Sigmoid colon (tissue), 7 donors: ENCODE results near the gene CAPN12. TPM values are rescaled to one million over a fixed set of nuclear protein-coding genes. Genes with fewer than 3 reads are reported as not detected.

Experiments
- DNase-seq: peaks from one replicate; pipeline ENCODE4 v3.0.0-alpha.2; 2019
- H3K27ac ChIP-seq, 4 donors: fragments of 200-600 bp; sonication (generic); one replicate each; pipeline ENCODE4 v1.5.1; 2016 to 2019; ENCODE audit warnings: mild to moderate bottlenecking in 1 of 4
- H3K27me3 ChIP-seq, 3 donors: fragments of 200-600 bp; sonication (generic); one replicate each; pipeline ENCODE4 v1.5.1; 2019; ENCODE audit warnings: mild to moderate bottlenecking in 1 of 3
- H3K36me3 ChIP-seq, 4 donors: fragments of 200-600 bp; sonication (generic); one replicate each; pipeline ENCODE4 v1.5.1; 2016 to 2019
- H3K4me1 ChIP-seq, 4 donors: fragments of 200-600 bp; sonication (generic); one replicate each; pipeline ENCODE4 v1.5.1; 2017 to 2019
- H3K4me3 ChIP-seq, 4 donors: fragments of 200-600 bp; sonication (generic); one replicate each; pipeline ENCODE4 v1.5.1; 2017 to 2019; ENCODE audit warnings: mild to moderate bottlenecking in 2 of 4, moderate library complexity in 1 of 4
- H3K9me3 ChIP-seq, 4 donors: fragments of 200-600 bp in 3 of 4; sonication (generic) in 3 of 4; one replicate each; pipeline versions ENCODE4 v1.5.1 to v1.6.1; 2013 to 2019
- EP300 ChIP-seq, 4 donors: sonication (generic); formaldehyde crosslinking; IDR thresholded peaks; one replicate each; pipeline ENCODE4 v1.6.1; 2017; ENCODE audit warnings: antibody characterized with exemption in 4 of 4
- POLR2A ChIP-seq, 2 donors: fragments of 450-650 bp; IDR thresholded peaks; one replicate each; pipeline ENCODE4 v1.6.1; 2016; ENCODE audit warnings: antibody characterized with exemption in 2 of 2, mild to moderate bottlenecking in 2 of 2, moderate library complexity in 2 of 2
- POLR2AphosphoS5 ChIP-seq, 4 donors: sonication (generic); formaldehyde crosslinking; IDR thresholded peaks; one replicate each; pipeline ENCODE4 v1.6.1; 2017; ENCODE audit warnings: antibody characterized with exemption in 4 of 4
- WGBS, 2 donors: extraction: QIAGEN DNeasy Blood & Tissue Kit; methylation state at CpG; one replicate each; pipeline ENCODE4 v1.1.7; 2013; 5-methylcytosine and 5-hydroxymethylcytosine counted together
- intact Hi-C: fragments of 100-400 bp; cut with DNase I; formaldehyde crosslinking; loops from one replicate; pipeline ENCODE4 v1.15.1; 2023
- polyA plus RNA-seq, 3 donors: library from polyadenylated mRNA; stranded (reverse); fragments of 200-250 nt; gene quantifications; one replicate each; pipeline ENCODE4 v1.2.3, GENCODE V29; 2013
- total RNA-seq, 4 donors: library from RNA; depleted of rRNA; stranded (reverse); fragments of >200 nt; gene quantifications; one replicate each; pipeline ENCODE4 v1.1.0, GENCODE V29; 2016
- TF ChIP-seq, protein P1 (sequence below), 4 experiments: fragments of 450-650 bp in 3 of 4; fragments of 200-600 bp in 1 of 4; IDR thresholded peaks; one replicate each; pipeline ENCODE4 v1.5.1; 2016 to 2019; ENCODE audit warnings: antibody characterized with exemption in 4 of 4, mild to moderate bottlenecking in 3 of 4, moderate library complexity in 2 of 4
- donor health status: healthy with polysubstance abuse.
- donor health status: Bipolar disorder and iron deficiency.
- donor health status: healthy.

Gene CAPN12
- total and polyA plus RNA-seq, 7 donors: 0.33 to 14.3 (median 4.2) TPM; not detected in 1

DNA sequence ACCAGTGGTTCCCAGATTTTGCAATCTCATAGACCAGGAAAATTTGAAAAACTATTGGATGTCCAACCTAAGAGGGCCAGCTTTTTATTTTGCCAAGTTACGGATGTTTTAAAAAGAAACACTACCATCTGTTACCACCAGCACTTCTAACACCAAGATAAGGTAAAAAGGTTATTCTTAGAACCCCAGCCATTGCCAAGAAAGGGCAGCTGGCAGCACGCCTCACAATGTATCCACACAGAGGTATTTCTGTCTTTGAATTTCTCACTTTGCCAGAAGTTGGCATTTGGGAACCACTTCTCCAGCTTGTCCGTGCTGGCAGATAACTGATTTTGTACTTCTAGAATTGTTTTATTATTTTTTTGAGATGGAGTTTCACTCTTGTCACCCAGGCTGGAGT lies 28.7 kb downstream of the CAPN12 start:
- peaks cover 0 to 79% (median 73%) of the 10 kb centered on the region in 4 donors for H3K4me1 ChIP-seq
- peaks cover 15 to 75% (median 37%) of the 10 kb centered on the region in 4 donors for H3K36me3 ChIP-seq
- 92 to 95% methylated on average over 3 of the region's 3 CpGs for WGBS, 2 donors
- H3K4me3 ChIP-seq: no peak overlapping the region
- no peak for TF ChIP-seq POLR2AphosphoS5 (IDR thresholded peaks at IDR 0.05)
- TF ChIP-seq POLR2A (IDR thresholded peaks at IDR 0.05): no peak
- TF ChIP-seq, protein P1, sequence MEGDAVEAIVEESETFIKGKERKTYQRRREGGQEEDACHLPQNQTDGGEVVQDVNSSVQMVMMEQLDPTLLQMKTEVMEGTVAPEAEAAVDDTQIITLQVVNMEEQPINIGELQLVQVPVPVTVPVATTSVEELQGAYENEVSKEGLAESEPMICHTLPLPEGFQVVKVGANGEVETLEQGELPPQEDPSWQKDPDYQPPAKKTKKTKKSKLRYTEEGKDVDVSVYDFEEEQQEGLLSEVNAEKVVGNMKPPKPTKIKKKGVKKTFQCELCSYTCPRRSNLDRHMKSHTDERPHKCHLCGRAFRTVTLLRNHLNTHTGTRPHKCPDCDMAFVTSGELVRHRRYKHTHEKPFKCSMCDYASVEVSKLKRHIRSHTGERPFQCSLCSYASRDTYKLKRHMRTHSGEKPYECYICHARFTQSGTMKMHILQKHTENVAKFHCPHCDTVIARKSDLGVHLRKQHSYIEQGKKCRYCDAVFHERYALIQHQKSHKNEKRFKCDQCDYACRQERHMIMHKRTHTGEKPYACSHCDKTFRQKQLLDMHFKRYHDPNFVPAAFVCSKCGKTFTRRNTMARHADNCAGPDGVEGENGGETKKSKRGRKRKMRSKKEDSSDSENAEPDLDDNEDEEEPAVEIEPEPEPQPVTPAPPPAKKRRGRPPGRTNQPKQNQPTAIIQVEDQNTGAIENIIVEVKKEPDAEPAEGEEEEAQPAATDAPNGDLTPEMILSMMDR (IDR thresholded peaks at IDR 0.05): no peak
- no peak for TF ChIP-seq EP300 (IDR thresholded peaks at IDR 0.05)
- intact Hi-C loops: no loop called here
- DNase-seq: no peak
- H3K27ac ChIP-seq: peak overlapping the region; percentile 78 to 97 (median 86)
- H3K9me3 ChIP-seq: no peaks in the 10 kb centered on the region
- no peaks in the 10 kb centered on the region for H3K27me3 ChIP-seq

DNA sequence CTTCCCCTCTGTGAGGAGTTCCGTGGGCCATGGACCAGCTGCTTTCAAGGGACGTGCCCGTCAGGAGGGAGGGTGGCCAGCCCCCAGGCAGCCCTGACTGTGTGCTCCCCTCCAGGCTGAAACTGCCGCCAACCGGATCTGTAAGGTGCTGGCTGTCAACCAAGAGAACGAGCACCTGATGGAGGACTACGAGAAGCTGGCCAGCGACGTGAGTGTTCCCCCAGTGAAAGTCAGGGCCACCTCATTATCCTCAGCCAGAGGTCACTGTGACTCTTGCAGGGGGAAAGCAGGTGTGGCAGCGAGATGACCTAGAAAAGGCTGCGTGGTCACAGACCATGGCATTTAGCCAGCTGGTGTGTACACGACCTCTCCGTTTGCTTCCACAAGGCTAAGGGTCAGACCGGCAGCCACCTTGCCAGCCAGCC lies 29.9 kb downstream of the CAPN12 start:
- H3K36me3 ChIP-seq: peaks cover 15 to 78% (median 45%) of the 10 kb centered on the region in 4 donors
- TF ChIP-seq POLR2AphosphoS5 (IDR thresholded peaks at IDR 0.05) (peak in 2 of 4 donors; percentile 3 to 22), EP300 (IDR thresholded peaks at IDR 0.05) (no peak)
- DNase-seq: no peak
- peaks cover 0 to 79% (median 73%) of the 10 kb centered on the region in 4 donors for H3K4me1 ChIP-seq
- peak overlapping the region; percentile 78 to 97 (median 86) for H3K27ac ChIP-seq
- intact Hi-C loops: loop anchor here (5.0 kb wide), 1 partner anchor 62 kb away; no protein-coding TSS in a partner anchor
- no peak overlapping the region for H3K4me3 ChIP-seq
- H3K27me3 ChIP-seq: no peaks in the 10 kb centered on the region
- 86 to 91% methylated on average over 14 of the region's 14 CpGs for WGBS, 2 donors
- no peaks in the 10 kb centered on the region for H3K9me3 ChIP-seq

DNA sequence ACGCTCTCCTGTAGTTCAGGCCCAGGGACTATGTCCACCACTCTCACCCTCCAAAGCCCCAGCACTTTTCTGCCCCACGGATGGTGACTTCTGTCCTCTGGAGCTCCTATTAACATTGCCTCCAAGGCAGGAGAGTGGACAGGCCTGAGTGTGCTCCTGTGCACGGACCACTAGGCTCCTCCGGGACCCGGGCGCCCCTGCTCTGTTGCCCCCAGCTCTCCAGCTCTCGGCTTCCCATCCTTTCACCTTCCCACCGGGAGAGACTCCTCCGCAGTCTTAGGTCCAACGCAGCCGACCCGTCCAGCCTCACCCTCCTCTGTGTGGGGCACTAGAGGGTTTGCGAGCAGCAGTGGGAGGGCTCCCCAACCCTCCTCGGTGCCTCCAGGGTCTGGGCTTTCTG lies 30.4 kb downstream of the CAPN12 start:
- Histone ChIP-seq H3K4me1 (peaks cover 0 to 79% (median 72%) of the 10 kb centered on the region in 4 donors), H3K27ac (peak overlapping the region; percentile 78 to 97 (median 86)), H3K27me3 (no peaks in the 10 kb centered on the region), H3K36me3 (peaks cover 15 to 79% (median 47%) of the 10 kb centered on the region in 4 donors), H3K9me3 (no peaks in the 10 kb centered on the region), H3K4me3 (no peak overlapping the region)
- intact Hi-C loops: loop anchor here (5.0 kb wide), 1 partner anchor 62 kb away; no protein-coding TSS in a partner anchor
- TF ChIP-seq POLR2A (IDR thresholded peaks at IDR 0.05) (no peak), EP300 (IDR thresholded peaks at IDR 0.05) (no peak), POLR2AphosphoS5 (IDR thresholded peaks at IDR 0.05) (no peak)
- TF ChIP-seq, protein P1 (IDR thresholded peaks at IDR 0.05): no peak
- WGBS, 2 donors: 87 to 95% methylated on average over 14 of the region's 14 CpGs
- DNase-seq: no peak

DNA sequence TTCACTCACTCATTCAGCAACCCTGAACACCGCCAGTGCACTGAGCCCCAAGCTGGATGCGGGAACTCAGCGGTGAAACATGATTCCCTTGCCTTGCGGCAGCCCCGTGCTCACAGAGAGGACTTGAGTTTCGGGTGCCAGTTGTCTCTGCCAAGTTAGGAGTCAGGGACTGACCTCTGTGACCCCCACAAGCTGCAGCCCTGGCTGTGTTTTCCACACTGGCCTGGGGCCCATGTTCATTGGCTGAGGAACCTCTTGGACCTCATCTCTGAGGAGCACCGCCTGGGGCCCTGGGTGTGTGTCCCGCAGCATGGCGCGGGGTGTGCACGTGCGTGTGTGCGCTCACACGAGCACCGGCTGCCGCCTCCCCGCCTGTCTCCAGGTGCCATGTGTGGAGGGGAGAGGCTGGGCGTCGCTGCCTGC lies 31.0 kb downstream of the CAPN12 start:
- H3K27ac ChIP-seq: peak overlapping the region; percentile 78 to 97 (median 86)
- H3K4me1 ChIP-seq: peaks cover 0 to 79% (median 72%) of the 10 kb centered on the region in 4 donors
- peak; percentile 89 for DNase-seq

DNA sequence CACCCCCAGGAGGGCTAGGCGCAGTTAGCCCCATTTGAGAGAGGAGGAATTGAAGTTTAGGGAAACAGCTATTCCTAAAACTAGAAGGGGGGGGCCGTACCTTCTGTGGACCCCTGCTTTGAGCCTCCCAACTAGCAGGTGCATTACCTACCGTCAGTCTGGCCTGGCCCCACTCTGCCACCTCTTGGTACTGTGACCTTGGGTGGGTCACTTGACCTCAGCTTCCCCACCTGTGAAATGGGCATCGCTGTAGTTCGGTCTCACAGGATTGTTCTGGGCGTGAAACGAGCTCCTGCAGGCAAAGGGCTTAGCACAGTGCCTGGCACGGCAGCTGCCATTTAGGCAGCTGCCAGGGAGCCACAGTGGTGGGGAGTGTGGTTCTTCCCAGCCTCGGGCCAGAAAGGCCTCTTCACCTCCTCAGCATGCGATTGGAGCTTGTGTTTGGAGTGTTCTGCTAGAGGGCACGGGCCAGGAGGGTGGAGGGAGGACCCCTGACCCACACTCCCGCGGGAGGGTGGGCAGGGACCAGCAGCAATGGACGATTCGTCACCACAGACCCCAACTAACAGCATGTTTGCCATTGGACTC lies 32.0 kb downstream of the CAPN12 start:
- no peak for DNase-seq
- Histone ChIP-seq H3K4me1 (peaks cover 0 to 84% (median 80%) of the 10 kb centered on the region in 4 donors), H3K4me3 (no peak overlapping the region), H3K27ac (peak overlapping the region; percentile 78 to 97 (median 86)), H3K27me3 (no peaks in the 10 kb centered on the region), H3K36me3 (peaks cover 6 to 79% (median 49%) of the 10 kb centered on the region in 4 donors), H3K9me3 (no peaks in the 10 kb centered on the region)
- TF ChIP-seq POLR2A (IDR thresholded peaks at IDR 0.05) (no peak), POLR2AphosphoS5 (IDR thresholded peaks at IDR 0.05) (no peak), EP300 (IDR thresholded peaks at IDR 0.05) (no peak)
- TF ChIP-seq, protein P1 (IDR thresholded peaks at IDR 0.05): no peak
- WGBS, 2 donors: 87 to 94% methylated on average over 15 of the region's 15 CpGs
- intact Hi-C loops: loop anchor here (5.0 kb wide), 1 partner anchor 60 kb away; no protein-coding TSS in a partner anchor

More for the DNA sequence above, 31.0 kb downstream of the CAPN12 start:
- WGBS, 2 donors: 78 to 85% methylated on average over 19 of the region's 19 CpGs
- Histone ChIP-seq H3K4me3 (no peak overlapping the region), H3K27me3 (no peaks in the 10 kb centered on the region), H3K9me3 (no peaks in the 10 kb centered on the region), H3K36me3 (peaks cover 15 to 79% (median 48%) of the 10 kb centered on the region in 4 donors)
- intact Hi-C loops: loop anchor here (5.0 kb wide), 1 partner anchor 61 kb away; no protein-coding TSS in a partner anchor
- TF ChIP-seq, protein P1 (IDR thresholded peaks at IDR 0.05): no peak
- TF ChIP-seq POLR2A (IDR thresholded peaks at IDR 0.05): no peak
- peak; percentile 37 to 66 (median 64) for TF ChIP-seq POLR2AphosphoS5 (IDR thresholded peaks at IDR 0.05)
